Measurements from ENCODE around the gene SSR2.

SSR2 gene

DNA sequence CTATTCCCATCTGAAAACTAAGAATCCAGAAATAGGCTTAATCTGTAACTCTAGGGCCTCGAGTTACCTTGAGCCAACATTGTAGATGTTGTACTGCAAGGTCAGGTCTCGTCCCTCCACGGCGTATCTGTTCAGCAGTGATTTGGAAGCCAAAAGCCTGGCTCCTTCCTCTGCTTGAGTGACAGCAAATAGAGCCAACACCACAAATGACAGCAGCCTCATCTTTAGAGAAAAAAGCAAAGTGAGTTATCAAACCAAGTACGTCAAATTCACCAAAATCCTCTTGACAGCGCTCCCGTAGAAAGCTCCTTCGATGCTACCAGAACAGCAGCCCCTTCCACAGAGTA lies 832 bp downstream of the SSR2 start:
- Mint-ChIP-seq H3K4me1 (ENCODE audit: low read depth) (peaks cover 27% of the 10 kb centered on the region), H3K4me3 (peak overlapping the region; percentile 94), H3K27ac (peak overlapping the region; percentile 95), H3K9me3 (ENCODE audit: low read depth) (no peaks in the 10 kb centered on the region), H3K36me3 (peaks cover 8% of the 10 kb centered on the region), H3K27me3 (no peaks in the 10 kb centered on the region)

DNA sequence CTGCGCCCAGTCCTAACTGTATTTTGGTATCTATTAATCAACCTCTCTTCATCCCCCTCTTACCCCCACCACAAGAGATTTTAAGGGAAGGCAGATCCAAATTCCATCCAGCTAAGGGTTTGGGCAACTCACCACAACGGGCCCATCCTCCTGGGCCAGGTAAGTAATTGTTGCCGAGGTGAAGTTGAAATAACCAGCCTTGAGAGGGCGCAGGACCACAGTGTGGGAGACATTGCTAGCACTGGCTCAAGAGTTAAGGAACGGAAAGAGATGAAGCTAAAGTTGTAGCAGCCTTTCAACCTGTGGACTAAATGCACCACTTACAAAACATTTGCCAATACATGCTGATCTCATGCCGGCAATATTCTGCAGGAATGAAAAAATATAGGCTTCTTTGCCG lies 5.9 kb downstream of the SSR2 start:
- Mint-ChIP-seq H3K27ac (no peak overlapping the region), H3K4me1 (ENCODE audit: low read depth) (peaks cover 18% of the 10 kb centered on the region), H3K4me3 (no peak overlapping the region), H3K27me3 (no peaks in the 10 kb centered on the region), H3K9me3 (ENCODE audit: low read depth) (no peaks in the 10 kb centered on the region), H3K36me3 (peaks cover 14% of the 10 kb centered on the region)

DNA sequence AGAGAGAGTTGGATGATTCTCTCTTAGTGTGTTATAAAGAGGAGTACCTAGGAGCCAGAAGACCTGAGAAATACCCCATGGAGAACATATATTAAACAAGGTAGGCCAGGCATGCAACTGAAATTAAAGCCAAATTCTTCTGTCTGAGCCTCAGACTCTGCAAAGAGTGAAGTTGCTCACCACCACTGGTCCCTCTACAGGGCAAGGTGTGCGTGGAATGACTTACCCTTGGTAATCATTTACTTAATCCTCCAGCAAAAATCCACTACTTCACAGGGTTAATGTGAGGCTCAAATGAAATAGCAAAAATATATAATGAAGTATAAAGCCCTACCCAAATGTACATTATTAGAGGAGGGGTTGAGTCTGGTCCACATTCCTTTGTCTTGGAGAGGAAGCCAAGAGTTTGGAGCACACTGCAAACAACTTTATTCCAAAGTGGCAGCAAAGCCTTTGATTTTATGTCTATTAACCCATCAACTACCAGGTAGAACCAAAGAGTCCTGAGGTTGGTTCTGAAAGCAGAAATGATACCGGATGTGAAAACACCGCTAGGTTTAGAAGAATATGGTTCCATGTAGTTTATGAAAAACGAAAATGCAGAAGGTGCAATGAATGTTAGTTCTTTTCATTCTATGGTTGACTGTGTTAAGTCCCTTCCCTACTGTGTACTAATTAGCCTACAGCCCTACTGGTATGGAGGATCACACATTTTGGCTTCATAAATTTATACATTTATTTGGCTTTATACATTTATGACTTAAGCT lies 8.5 kb downstream of the SSR2 start:
- H3K4me3 Mint-ChIP-seq = no peak overlapping the region
- no peak overlapping the region for H3K27ac Mint-ChIP-seq
- H3K27me3 Mint-ChIP-seq = no peaks in the 10 kb centered on the region
- peaks cover 11% of the 10 kb centered on the region for H3K36me3 Mint-ChIP-seq
- no peaks in the 10 kb centered on the region for H3K9me3 Mint-ChIP-seq (ENCODE audit: low read depth)
- peaks cover 8% of the 10 kb centered on the region for H3K4me1 Mint-ChIP-seq (ENCODE audit: low read depth)

DNA sequence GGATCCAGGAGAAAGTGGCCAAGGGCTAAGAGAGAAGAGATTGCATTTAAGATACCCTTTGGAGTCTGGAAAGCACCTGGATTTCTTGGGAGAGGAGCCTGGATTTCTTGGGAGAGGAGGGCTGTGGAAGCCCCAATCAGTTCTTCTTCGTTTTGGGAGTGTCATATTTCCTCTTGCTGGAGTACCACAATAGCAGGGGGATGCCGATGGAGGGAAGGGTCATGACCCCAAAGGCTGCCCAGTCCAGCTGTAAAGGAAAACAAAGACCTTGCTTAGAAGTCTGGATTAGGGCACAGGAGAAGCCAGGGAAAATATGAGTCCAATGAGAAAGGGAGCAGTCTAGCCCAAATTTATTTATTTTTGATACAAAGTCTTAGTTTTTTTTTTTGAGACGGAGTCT lies 11.3 kb downstream of the SSR2 start:
- H3K27ac Mint-ChIP-seq = peak overlapping the region; percentile 10
- H3K4me1 Mint-ChIP-seq (ENCODE audit: low read depth) = peaks cover 21% of the 10 kb centered on the region
- no peaks in the 10 kb centered on the region for H3K9me3 Mint-ChIP-seq (ENCODE audit: low read depth)
- H3K36me3 Mint-ChIP-seq = peaks cover 11% of the 10 kb centered on the region
- H3K27me3 Mint-ChIP-seq = no peaks in the 10 kb centered on the region
- no peak overlapping the region for H3K4me3 Mint-ChIP-seq

DNA sequence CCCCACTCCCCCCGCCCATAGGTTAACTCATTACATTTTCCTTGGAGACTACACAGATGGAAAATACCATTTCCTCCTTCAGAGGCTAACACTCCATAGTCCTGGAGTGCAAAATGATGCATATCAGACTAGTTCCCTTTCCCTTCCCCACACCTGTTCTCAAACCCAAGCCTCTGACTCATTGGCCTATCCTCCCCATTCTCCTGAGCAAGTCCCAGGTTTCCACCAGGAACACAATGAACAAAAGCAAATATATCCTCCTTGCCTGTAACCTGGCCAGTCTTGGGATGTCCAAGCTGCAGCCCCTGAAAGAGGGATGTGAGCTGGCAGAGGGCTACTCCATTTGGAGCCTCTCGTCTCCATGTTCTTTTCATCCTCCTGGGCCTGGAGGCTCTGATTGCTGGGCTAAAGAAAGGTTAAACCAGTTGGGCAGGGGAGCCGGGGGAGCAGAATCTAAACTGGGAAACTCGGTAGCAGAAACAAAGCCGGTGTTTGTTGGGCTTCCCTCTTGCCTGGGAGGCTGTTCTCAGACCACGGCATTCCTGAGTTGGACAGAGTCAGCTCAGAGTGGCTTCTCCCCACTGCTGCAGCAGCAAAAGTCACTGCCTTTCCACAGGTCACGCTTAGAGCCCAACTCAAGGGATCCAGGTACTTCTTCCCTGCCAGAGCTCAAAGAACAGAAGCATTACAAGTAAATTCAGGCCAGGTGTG lies 13.9 kb downstream of the SSR2 start:
- no peak overlapping the region for H3K4me3 Mint-ChIP-seq
- no peaks in the 10 kb centered on the region for H3K9me3 Mint-ChIP-seq (ENCODE audit: low read depth)
- no peak overlapping the region for H3K27ac Mint-ChIP-seq
- H3K36me3 Mint-ChIP-seq = peaks cover 7% of the 10 kb centered on the region
- peaks cover 19% of the 10 kb centered on the region for H3K4me1 Mint-ChIP-seq (ENCODE audit: low read depth)
- H3K27me3 Mint-ChIP-seq = no peaks in the 10 kb centered on the region

DNA sequence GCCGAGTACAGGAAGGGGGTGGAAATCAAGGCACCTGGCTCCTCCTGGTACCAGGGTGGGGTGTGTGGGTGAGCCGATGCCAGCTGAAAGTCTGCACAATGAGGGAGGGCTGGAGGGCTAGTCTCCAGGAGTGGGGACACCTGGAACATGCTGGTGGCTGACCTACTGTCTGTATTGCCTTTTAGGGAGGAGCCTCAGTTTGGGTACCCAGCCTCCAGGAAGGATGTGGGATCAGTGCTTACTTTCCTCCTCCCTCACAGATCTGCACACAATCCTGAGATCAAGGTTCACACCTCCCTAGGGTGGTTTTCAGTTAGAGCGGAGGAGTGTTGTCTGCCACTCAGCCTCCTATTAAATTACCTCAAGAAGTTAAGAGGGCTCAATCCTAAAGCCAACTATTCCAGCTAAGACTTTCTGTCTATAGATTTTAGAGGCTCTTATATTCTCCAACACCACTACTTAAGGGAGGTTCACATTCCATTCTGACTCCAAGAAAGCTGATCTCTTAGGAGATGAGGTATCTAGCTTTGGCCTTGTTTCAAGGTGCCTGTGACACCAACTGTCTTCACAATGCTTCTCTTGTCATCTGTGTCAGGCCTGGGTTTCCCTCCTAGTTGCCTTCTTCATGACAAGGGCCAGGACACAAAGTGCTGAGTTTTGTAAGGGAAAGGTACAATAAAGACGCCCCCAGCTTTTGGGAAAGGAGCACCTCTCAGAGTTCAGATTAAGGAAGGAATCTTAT lies 15.7 kb downstream of the SSR2 start:
- Mint-ChIP-seq H3K4me3 (peak overlapping the region; percentile 23), H3K27ac (peak overlapping the region; percentile 76), H3K36me3 (peaks cover 3% of the 10 kb centered on the region), H3K9me3 (ENCODE audit: low read depth) (no peaks in the 10 kb centered on the region), H3K4me1 (ENCODE audit: low read depth) (peaks cover 19% of the 10 kb centered on the region), H3K27me3 (no peaks in the 10 kb centered on the region)

DNA sequence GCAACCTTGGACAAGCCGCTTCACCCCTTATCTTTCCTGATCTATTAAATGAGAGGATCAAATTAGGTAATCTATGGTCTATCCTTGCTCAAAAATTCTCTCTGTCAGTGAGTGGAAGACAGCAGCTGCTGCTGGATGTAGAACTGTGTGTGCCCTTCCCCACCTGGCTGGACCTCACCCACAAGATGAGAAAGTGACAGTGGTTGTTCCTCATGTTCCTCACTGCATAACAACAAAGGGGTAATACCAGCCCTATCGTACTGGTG lies 16.9 kb downstream of the SSR2 start:
- no peaks in the 10 kb centered on the region for H3K27me3 Mint-ChIP-seq
- peaks cover 19% of the 10 kb centered on the region for H3K4me1 Mint-ChIP-seq (ENCODE audit: low read depth)
- no peak overlapping the region for H3K4me3 Mint-ChIP-seq
- H3K27ac Mint-ChIP-seq = no peak overlapping the region
- H3K9me3 Mint-ChIP-seq (ENCODE audit: low read depth) = no peaks in the 10 kb centered on the region
- peaks cover 3% of the 10 kb centered on the region for H3K36me3 Mint-ChIP-seq

DNA sequence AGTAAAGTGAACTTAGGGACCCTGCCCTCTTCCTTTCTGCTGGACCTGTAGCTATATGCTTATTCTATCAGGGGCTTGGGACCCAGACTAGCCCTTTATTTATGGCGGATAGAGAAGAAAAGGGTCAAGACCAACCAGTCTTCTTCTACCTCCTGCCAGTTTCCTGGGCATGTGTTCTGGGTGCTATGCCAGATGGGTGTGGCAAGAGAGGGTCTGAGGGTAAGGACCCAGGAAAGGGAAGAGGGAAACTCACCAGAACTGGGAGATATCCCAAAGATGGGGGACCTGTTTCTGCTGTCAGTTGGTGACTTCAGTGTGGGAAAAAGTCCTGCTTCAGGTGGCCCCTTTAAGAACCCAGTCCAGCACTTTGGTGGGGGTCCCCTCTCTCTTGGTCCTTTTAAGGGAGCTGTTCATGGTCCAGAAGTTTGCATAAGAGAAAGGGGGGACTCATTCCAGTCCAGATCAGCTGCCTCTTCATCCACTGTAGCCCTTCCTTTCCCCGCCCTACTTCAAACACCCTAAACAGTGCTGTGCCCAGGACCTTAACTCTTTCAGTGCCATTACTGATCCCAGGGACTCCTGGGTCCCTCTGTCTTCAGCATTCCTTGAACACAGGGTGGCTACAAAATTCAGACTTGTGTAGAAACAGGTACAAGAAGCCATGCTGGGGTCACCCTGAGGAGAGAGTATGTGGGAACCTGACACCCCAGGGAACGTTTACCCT lies 18.4 kb downstream of the SSR2 start:
- H3K9me3 Mint-ChIP-seq (ENCODE audit: low read depth) = no peaks in the 10 kb centered on the region
- no peaks in the 10 kb centered on the region for H3K27me3 Mint-ChIP-seq
- H3K27ac Mint-ChIP-seq = peak overlapping the region; percentile 11
- H3K36me3 Mint-ChIP-seq = no peaks in the 10 kb centered on the region
- peaks cover 18% of the 10 kb centered on the region for H3K4me1 Mint-ChIP-seq (ENCODE audit: low read depth)
- no peak overlapping the region for H3K4me3 Mint-ChIP-seq

DNA sequence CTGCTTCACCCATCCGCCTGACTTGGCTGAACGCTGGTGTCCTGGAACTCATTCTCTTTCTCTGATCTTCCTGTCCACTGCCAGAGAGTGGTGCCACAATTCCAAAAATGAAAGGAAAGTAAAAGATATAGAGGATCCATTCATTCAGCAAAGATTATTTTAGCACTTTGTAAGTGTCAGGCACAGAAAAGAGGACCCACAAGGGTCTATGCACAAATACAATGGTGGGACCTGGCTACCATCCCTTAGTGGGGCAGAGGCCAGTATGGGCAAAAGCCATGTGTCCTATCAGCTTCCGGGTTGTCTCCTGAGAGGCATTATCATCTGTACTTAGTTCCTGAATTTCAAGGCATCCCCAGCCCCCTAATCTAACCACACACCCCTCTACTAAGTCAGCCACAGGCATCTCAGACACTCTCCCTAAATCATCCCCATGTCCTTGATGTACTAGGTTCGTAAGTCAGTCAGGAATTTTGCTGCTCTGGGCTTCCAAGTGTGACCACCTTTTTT lies 19.0 kb downstream of the SSR2 start:
- Mint-ChIP-seq H3K4me3 (no peak overlapping the region), H3K27me3 (no peaks in the 10 kb centered on the region), H3K36me3 (no peaks in the 10 kb centered on the region), H3K4me1 (ENCODE audit: low read depth) (peaks cover 17% of the 10 kb centered on the region), H3K9me3 (ENCODE audit: low read depth) (no peaks in the 10 kb centered on the region), H3K27ac (peak overlapping the region; percentile 11)

DNA sequence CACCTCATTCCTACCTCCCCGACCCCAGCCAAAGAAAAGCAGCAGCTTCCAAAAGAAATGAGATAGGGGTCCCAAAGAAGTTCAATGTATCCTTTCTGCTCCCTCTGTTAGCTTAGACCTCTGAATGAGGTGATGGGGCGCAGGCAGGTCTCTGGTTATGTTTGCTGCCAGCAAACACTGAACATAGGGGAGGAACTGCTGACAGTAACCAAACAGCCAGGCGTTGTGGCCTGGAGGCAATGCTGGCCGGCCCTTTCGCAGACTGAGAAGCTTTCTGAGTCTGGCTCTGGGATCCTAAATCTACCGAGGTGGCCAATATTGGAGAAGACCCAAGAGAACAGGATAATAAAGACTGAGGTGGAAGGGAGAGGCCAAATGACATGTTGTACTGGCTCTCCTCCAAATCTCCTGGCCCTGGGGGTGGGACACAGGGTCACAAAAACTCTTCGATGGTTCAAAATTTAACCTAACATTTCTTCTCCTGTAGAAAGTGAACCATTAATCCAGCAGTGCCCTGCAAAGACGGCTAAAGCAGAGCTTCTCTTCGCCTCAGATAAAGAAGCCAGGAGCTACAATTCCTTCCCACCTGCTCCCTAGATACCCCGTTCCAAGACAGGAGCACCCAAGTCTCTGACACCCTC lies 19.6 kb downstream of the SSR2 start:
- H3K36me3 Mint-ChIP-seq = no peaks in the 10 kb centered on the region
- H3K27me3 Mint-ChIP-seq = no peaks in the 10 kb centered on the region
- no peak overlapping the region for H3K27ac Mint-ChIP-seq
- H3K9me3 Mint-ChIP-seq (ENCODE audit: low read depth) = no peaks in the 10 kb centered on the region
- peaks cover 15% of the 10 kb centered on the region for H3K4me1 Mint-ChIP-seq (ENCODE audit: low read depth)
- no peak overlapping the region for H3K4me3 Mint-ChIP-seq

DNA sequence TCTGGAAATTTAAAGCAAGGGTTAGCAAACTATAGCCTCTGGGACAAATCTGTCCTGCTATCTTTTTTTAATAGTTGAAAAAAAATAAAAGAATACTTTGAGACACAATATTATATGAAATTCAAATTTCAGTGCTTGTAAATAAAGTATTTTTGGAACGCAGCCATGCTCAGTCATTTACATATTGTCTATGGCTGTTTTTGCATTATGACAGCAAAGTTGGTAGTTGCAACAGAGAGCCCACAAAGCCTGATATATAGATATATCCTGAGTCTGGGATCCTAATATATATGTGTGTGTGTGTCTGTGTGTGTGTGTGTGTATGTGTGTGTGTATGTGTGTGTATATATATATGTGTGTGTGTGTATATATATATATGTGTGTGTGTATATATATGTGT lies 20.8 kb downstream of the SSR2 start:
- Mint-ChIP-seq H3K9me3 (ENCODE audit: low read depth) (no peaks in the 10 kb centered on the region), H3K4me3 (no peak overlapping the region), H3K27me3 (no peaks in the 10 kb centered on the region), H3K27ac (no peak overlapping the region), H3K4me1 (ENCODE audit: low read depth) (peaks cover 7% of the 10 kb centered on the region), H3K36me3 (no peaks in the 10 kb centered on the region)

DNA sequence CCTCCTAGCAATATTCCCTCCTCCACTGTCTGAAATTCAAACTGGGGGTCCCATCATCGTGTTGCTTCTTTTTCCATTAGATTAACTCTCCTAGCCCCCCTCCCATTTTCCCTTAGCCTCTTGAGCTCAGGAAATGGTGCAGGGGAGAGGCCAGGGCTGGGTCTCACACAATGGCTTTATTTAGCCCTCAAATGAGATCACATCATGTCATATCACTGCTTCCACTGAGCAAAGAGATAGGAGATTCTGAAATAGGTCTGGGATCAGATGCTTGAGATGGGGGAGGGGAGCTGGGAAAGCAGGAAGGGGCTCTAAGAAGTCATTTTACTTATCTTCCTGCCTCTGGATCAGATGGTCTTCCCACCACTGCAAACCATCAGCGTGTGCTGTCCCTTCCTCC lies 24.6 kb downstream of the SSR2 start:
- Mint-ChIP-seq H3K4me1 (ENCODE audit: low read depth) (no peaks in the 10 kb centered on the region), H3K27me3 (no peaks in the 10 kb centered on the region), H3K9me3 (ENCODE audit: low read depth) (no peaks in the 10 kb centered on the region), H3K27ac (no peak overlapping the region), H3K4me3 (no peak overlapping the region), H3K36me3 (no peaks in the 10 kb centered on the region)

DNA sequence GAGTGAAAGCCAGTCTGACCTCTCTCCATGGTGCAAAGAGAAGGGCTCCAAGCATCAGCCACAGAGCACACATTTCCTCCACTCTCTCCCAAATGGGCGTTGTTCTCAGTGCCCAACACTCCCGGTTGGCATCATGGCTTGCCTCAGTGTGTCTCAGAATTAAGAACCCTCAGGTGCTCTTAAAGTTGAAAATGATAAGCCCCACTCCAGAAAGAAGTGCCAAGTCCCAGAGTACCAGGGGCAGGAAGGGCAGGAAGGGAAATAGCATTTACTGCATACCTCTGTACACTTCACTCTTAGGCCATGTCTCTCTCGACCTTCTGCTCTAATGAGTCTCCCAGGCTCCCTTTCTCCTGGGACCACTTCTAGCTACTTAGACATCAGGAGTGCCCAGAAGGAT lies 27.2 kb downstream of the SSR2 start:
- no peaks in the 10 kb centered on the region for H3K36me3 Mint-ChIP-seq
- no peaks in the 10 kb centered on the region for H3K9me3 Mint-ChIP-seq (ENCODE audit: low read depth)
- H3K4me3 Mint-ChIP-seq = no peak overlapping the region
- H3K27ac Mint-ChIP-seq = no peak overlapping the region
- no peaks in the 10 kb centered on the region for H3K27me3 Mint-ChIP-seq
- H3K4me1 Mint-ChIP-seq (ENCODE audit: low read depth) = peaks cover 8% of the 10 kb centered on the region

DNA sequence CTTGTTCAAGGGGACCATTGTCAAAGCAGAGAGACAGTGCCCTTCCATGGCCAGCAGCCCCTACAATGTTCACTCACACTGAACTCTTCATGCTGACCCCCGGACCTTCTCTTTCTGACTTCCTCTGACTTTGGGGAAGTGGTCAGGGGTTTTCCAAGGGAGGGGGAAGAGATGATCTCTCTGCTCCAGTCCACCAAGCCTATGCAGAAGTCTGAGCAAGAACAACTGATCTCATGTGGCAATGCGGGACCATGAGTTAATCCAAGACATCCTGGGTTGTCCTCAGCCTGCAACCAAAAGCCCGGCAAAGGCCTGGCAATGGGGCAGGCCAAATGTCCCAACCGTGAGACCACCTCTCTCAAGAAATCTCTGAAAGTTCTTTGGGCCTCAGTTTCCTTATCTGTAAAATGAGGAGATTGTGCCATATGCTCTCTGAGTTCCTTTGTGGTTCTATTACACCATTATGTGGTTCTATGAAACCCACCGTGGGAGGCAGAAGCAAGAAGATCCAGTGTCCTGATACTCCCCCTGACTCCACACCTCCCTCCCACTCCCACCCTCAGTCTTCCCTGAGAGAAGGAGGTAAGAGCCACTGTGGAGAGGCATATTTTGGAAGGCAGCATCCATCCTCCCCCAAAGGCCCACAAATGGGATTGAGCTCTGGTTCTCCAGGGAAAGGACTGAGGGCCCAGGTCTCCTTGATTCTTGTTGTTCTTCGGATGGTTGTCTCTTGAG lies 30.6 kb downstream of the SSR2 start:
- no peaks in the 10 kb centered on the region for H3K36me3 Mint-ChIP-seq
- H3K27me3 Mint-ChIP-seq = no peaks in the 10 kb centered on the region
- peaks cover 8% of the 10 kb centered on the region for H3K4me1 Mint-ChIP-seq (ENCODE audit: low read depth)
- no peak overlapping the region for H3K27ac Mint-ChIP-seq
- no peak overlapping the region for H3K4me3 Mint-ChIP-seq
- H3K9me3 Mint-ChIP-seq (ENCODE audit: low read depth) = no peaks in the 10 kb centered on the region

Measured in activated naive CD8-positive, alpha-beta T cell (primary cell).